Mesodermal cell (in vitro differentiated cells): ENCODE data around the gene SLC25A18.

Experiments
- H3K27ac ChIP-seq: 2 replicates; pipeline ENCODE4 v1.7.0; 2013; ENCODE audit warnings: mild to moderate bottlenecking, low read depth, low read length, moderate library complexity; ENCODE audit not compliant: severe bottlenecking
- H3K36me3 ChIP-seq: 2 replicates; pipeline ENCODE4 v1.7.1; 2013; ENCODE audit warnings: mild to moderate bottlenecking, low read length, moderate library complexity; ENCODE audit not compliant: control insufficient read depth, insufficient read depth
- H3K4me1 ChIP-seq: one replicate; pipeline ENCODE4 v1.7.1; 2013; ENCODE audit warnings: mild to moderate bottlenecking, low read length; ENCODE audit not compliant: insufficient read depth, control insufficient read depth, poor library complexity, severe bottlenecking
- H3K4me3 ChIP-seq: 2 replicates; pipeline ENCODE4 v1.7.0; 2013; ENCODE audit warnings: low read length, control low read depth, mild to moderate bottlenecking; ENCODE audit not compliant: insufficient read depth, poor library complexity, severe bottlenecking; ENCODE audit errors: extremely low read depth
- H3K9me3 ChIP-seq: 2 replicates; pipeline ENCODE4 v1.7.1; 2013; ENCODE audit warnings: mild to moderate bottlenecking, low read length, moderate library complexity; ENCODE audit not compliant: control insufficient read depth
- WGBS, 2 experiments: methylation state at CpG; one replicate each; pipeline ENCODE4 v1.1.5; 2013; ENCODE audit warnings: missing lambda C conversion rate in 2 of 2; ENCODE audit not compliant: insufficient coverage in 2 of 2; 5-methylcytosine and 5-hydroxymethylcytosine counted together

SLC25A18 gene

DNA sequence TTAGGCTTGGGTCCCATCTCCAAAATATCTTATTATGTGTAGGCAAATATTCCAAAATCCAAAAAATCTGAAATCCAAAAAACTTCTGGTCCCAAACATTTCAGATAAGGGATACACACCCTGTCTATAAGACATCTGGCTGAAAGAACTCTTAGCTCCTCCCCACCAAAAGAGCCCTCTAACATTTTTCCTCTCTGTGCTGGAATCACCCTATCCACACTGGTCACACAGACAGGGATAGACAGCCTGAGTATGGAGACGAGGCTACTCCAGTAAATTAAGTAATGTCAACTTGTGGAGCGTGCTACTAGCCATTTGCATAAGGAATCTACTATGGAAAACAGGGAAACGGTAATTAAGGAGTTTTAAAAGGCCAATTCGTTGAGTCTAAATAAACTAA lies 40.4 kb downstream of the SLC25A18 start:
- Histone ChIP-seq H3K4me3 (no peak overlapping the region), H3K4me1 (no peaks in the 10 kb centered on the region), H3K27ac (no peak overlapping the region), H3K9me3 (no peaks in the 10 kb centered on the region), H3K36me3 (peaks cover 74% of the 10 kb centered on the region)
- 100% methylated on average over 3 of the region's 4 CpGs for WGBS, 2 experiments

DNA sequence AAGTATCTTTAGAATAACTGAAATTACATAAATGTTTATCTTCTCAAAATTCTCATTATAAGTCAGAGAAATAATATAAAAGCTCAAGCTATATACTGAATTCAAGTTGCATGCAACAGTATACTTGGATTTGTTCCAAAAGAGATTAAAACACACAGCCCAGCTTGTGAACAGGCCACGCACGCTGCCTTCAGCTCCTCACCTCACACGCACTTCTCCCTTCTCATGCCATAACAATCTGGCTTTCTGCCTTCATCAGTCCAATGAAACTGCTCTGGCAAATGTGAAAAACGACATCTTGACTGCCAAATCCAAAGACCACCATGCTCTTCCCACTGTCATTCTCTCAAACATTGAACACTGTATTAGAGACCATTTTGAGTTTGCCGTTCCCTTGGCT lies 43.2 kb downstream of the SLC25A18 start:
- H3K4me3 ChIP-seq = no peak overlapping the region
- H3K4me1 ChIP-seq = no peaks in the 10 kb centered on the region
- no peak overlapping the region for H3K27ac ChIP-seq
- H3K9me3 ChIP-seq = no peaks in the 10 kb centered on the region
- 93% methylated on average over 5 of the region's 5 CpGs for WGBS, 2 experiments
- peaks cover 65% of the 10 kb centered on the region for H3K36me3 ChIP-seq

DNA sequence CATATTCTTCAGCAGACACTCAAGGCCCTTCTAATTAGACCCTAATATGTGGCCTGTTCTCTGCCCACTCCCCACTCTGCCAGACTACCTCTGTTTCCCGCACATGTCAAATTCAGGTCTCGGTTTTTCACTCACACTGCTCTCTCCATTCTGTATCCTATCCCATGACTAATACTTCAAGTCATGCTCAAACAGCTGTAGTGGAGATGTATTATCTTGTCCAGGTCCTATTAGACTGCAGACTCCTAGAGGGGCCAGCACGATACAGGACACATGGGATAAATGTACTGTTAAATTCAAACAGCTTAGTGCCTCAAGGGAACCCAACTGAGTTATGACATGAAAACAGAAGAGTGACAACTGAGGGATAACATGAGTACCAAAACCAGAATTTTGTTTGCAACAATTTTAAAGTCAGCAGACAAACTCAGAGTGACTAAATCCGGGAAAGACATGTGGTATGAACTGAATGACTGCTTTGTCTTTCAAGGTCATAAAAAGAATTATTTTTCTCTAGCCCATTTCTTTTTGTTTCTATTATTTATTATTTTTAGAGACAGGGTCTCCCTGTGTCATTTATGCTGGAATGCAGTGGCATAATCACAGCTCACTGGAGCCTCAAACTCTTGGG lies 44.7 kb downstream of the SLC25A18 start:
- 96 to 100% methylated on average over 2 to 3 of the region's 4 CpGs for WGBS, 2 experiments
- no peaks in the 10 kb centered on the region for H3K4me1 ChIP-seq
- H3K36me3 ChIP-seq = peaks cover 77% of the 10 kb centered on the region
- H3K4me3 ChIP-seq = no peak overlapping the region
- no peaks in the 10 kb centered on the region for H3K9me3 ChIP-seq
- no peak overlapping the region for H3K27ac ChIP-seq

DNA sequence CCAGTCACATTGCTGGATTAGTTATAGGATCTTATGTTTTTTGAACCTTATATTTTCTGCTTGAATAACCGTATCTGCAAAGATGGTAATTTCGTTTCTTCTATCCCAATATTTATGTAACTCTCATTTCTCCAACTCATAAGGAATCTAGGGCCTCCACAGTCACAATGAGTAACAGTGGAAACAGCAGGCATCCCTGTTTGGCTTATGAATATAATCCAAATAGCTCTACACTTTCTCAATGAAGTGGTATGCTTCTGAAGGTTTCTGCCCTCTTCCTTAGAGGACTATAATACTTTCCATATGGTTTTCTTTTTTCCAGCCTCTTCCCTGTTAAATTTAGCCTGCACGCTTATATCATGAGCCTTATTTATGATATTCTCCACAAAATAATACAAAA lies 48.8 kb downstream of the SLC25A18 start:
- peaks cover 64% of the 10 kb centered on the region for H3K36me3 ChIP-seq

GRCh38 chr22:17613280-17613679 lies 50.0 kb downstream of the SLC25A18 start:
- WGBS, 2 experiments = 98 to 100% methylated on average over 2 to 5 of the region's 7 CpGs
- Histone ChIP-seq H3K9me3 (no peaks in the 10 kb centered on the region), H3K36me3 (peaks cover 66% of the 10 kb centered on the region), H3K4me3 (no peak overlapping the region), H3K27ac (no peak overlapping the region), H3K4me1 (no peaks in the 10 kb centered on the region)

More for the DNA sequence above, 48.8 kb downstream of the SLC25A18 start:
- H3K4me3 ChIP-seq = no peak overlapping the region
- no peaks in the 10 kb centered on the region for H3K9me3 ChIP-seq
- WGBS, 2 experiments = 100% methylated on average over 1 of the region's 3 CpGs
- no peak overlapping the region for H3K27ac ChIP-seq
- H3K4me1 ChIP-seq = no peaks in the 10 kb centered on the region

DNA sequence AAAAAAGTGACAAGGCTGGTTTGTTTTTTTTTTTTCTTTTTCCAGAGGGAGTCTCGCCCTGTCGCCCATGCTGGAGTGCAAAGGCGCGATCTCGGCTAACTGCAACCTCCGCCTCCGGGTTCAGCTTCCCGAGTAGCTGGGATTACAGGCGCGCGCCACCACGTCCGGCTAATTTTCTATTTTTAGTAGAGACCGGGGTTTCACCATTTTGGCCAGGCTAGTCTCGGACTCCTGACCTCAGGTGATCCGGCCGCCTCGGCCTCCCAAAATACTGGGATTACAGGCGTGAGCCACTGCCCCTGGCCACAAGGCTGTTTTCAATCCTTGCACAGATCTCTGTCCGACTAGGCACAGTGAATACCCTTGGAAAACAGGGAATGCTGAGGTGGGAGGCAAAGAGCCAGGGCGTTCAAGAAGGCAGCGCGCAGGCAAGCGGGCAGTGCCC lies 64.7 kb downstream of the SLC25A18 start:
- Histone ChIP-seq H3K4me1 (peaks cover 10% of the 10 kb centered on the region), H3K4me3 (peak overlapping the region; percentile 100), H3K36me3 (peaks cover 29% of the 10 kb centered on the region), H3K9me3 (no peaks in the 10 kb centered on the region), H3K27ac (peak overlapping the region; percentile 93)
- 27 to 28% methylated on average over 24 of the region's 24 CpGs for WGBS, 2 experiments

DNA sequence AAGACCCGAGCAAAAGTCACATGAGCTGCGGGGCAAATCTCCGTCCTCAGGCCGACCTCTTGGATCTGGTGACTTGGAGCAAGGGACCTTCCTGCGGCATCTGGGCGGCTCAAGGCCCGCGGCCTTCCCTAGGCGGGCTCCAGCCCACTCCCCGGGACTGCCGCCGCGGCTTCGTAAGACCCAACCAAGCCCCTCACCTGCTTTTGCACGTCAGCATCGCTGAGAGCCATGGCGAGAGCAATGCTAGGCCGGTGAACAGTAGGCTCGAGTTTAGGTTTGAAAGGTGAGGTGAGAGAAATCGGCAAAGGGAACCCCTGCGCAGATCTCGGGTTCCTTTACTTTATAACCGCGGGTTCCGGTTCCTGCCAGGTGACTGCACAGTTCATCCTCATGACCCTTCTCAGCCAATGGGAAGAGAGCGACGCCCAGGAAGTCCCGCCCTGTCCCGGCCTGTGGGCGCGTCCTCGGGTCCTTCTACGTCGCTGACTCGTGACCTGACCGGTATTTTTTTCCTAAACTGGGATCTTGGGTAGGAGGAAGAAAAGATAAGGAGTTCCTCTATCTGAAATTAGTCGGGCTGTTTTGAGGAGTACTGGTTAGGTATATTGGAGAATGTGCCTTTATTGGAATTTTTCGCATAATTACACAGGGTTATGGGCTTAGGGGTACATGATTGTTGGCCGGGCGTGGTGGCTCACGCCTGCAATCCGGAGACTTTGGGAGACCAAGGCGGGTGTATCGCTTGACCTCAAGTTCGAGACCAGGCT lies 65.3 kb downstream of the SLC25A18 start, which contains the start of gene ATP6V1E1:
ATP6V1E1 (minus strand) TSS at position 344 of the 767 bp plus-strand sequence; CDS start at position 230, 114 bp downstream.
- 0 to 1% methylated on average over 35 of the region's 45 CpGs for WGBS, 2 experiments
- peaks cover 15% of the 10 kb centered on the region for H3K4me1 ChIP-seq
- H3K36me3 ChIP-seq = peaks cover 23% of the 10 kb centered on the region
- peak within 1 kb of the TSS; percentile 100 for H3K4me3 ChIP-seq
- no peaks in the 10 kb centered on the region for H3K9me3 ChIP-seq
- H3K27ac ChIP-seq = peak within 1 kb of the TSS; percentile 93

- Histone ChIP-seq H3K9me3 (no peaks in the 10 kb centered on the region), H3K36me3 (peaks cover 18% of the 10 kb centered on the region), H3K27ac (peak overlapping the region; percentile 93), H3K4me1 (peaks cover 21% of the 10 kb centered on the region), H3K4me3 (peak overlapping the region; percentile 100)
- WGBS, 2 experiments = no CpG with 5 or more reads among the region's 1 CpG
These were observed 65.8 kb downstream of the SLC25A18 start for GRCh38 chr22:17629173-17629489.

GRCh38 chr22:17629641-17630040 lies 66.3 kb downstream of the SLC25A18 start:
- H3K36me3 ChIP-seq = peaks cover 13% of the 10 kb centered on the region
- no peaks in the 10 kb centered on the region for H3K9me3 ChIP-seq
- peaks cover 21% of the 10 kb centered on the region for H3K4me1 ChIP-seq
- H3K27ac ChIP-seq = no peak overlapping the region
- H3K4me3 ChIP-seq = peak overlapping the region; percentile 100
- WGBS, 2 experiments = 92% methylated on average over 4 of the region's 7 CpGs; no CpG with 5 or more reads in 1 of the 2 experiments

DNA sequence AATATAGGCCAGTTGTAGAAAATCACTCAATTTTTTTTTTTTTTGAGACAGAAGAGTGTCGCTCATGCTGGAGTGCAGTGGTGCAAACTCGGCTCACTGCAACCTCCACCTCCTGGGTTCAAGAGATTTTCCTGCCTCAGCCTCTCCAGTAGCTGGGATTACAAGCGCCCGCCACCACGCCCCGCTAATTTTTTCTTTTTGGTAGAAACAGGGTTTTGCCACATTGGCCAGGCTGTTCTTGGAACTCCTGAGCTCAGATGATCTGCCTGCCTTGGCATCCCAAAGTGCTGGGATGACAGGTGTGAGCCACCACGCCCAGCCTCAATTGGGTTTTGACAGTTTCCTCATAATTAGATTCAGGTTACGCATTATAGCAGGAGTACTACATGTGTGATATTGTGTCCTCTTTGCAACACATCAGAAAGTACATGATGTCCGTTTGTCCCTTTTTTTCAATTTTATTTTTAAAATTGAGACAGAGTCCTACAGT lies 67.8 kb downstream of the SLC25A18 start:
- Histone ChIP-seq H3K36me3 (peaks cover 5% of the 10 kb centered on the region), H3K4me1 (peaks cover 21% of the 10 kb centered on the region), H3K4me3 (no peak overlapping the region), H3K27ac (no peak overlapping the region), H3K9me3 (no peaks in the 10 kb centered on the region)
- WGBS, 2 experiments = 97 to 98% methylated on average over 6 to 7 of the region's 9 CpGs
